CMK (cell line): ENCODE measurements around the gene FUOM.

Experiments used
- DNase-seq: peaks from one replicate; pipeline ENCODE4 v3.0.0-alpha.2; 2010; ENCODE audit warnings: low read depth

Gene FUOM

DNA sequence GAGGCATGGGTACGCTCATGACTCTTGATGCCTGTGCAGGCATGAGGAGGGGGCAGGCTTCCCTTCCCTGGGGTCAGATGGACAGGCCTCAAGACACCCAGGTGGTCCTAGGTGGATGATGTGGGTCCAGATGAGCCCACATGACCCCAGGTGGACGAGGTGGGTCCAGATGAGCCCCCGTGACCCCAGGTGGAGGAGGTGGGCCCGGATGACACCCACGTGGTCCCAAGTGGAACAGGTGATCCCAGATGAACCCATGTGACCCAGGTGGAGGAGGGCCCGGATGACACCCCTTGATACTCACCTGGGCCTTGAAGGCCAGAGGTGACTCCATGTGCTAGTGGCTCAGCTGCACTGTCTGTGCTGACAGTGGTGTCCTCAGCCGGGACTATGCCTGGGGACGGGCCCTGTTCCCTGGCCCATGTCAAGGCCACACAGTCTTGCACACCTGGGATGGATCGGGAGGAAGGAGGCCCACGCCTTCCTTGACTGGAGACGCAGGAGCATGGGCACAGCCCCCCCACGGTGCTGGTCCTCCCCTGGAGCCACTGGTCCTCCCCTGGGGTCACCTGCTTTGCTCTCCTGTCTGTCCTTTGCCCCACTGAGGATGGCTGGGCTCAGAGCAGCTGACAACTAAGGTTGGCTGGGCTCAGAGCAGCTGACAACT, 7.4 kb downstream of the FUOM start:
- DNase-seq, result no peak

DNA sequence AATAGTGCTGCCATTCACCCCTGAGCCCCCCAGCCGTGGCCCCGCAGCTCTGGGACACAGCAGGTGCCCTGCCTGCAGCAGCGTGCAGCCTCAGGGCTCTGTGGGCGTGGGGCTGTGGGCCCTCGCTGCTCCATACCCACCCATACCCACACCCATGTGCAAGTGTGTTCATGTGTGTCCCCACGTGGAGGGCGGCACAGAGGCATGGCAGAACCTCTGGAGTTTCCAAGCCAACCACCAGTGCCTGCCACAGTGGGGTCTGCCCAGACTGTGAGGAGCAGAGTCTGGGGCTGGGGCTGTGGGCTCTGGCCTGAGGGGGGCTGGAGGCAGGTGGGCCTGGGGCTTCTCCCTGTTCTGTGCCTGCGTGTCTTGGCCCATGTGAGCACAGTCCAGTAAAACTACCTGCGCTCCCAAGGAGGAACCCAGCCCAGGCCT, 8.2 kb downstream of the FUOM start:
- DNase-seq, result no peak

DNA sequence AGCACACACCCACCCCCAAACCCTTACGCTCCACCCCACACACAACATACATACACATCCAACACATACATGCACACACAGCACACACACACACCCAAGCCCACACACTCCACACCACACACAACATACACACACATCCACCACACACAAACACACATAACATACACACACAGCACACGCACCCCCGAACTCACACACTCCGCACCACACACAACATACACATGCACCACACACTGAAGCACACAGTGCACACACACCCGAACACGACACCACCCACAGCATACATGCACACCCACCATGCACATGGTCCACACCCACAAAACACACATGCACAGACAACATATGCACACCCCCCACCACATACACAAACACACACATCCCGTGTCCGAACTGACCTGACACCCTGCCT, 8.7 kb downstream of the FUOM start:
- DNase-seq, result no peak

DNA sequence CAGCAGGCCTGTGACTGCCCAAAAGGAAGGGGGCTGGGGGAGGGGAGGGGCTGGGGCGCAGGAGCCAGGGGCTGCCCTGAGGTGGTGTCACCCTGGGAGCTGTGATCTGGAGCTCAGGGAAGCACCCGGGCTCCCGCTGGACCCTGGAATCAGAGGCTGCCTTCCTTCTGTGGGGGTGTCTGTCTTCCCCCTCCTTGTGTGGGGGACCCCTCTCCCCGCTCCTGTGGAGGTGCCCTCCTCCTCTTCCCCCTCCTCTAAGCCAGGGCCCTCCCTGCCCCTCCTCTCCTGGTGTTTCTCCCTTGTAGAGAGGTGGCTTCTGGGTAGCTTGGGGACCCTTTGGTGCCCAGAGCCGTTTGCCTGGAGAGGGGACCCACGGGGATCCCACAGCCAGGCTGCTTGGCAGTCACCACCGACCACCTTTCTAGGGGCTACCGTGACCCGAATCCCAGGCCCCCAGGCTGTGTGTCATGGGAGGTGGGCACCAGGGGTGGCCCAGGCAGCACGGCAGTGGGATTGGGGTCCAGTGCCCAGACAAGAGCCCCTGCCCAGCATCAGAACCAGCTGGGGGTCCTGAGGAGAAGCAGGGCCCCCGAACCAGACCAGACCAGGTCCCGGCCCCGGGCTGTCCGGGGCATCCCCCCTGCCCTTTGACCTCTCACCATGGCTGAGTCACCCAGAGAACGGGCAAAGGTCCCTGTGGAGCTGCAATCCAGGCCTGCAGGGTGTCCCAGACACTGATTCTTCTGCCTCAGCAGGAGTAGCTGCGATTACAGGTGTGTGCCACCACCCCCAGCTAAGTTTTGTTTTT, 9.9 kb downstream of the FUOM start:
- no peak for DNase-seq

DNA sequence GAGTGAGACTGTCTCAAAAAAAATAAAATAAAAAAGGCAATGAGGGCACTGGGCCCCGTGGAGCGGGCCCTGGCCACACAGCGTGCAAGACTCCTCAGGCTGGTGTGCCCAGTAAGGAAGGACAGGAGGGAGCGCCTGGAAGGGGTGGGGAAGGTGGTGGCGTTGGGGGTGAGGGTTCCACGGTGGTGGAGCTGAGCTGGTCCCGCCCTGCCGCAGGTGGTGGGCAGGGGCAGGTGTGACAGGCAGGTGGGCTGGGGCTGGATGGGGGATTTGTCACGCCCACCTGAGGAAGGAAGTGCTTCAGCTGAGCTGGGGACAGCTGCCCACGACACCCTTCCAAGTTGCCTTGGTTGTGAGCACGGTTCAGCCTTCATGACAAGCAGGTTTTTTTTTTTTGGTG, 11.4 kb downstream of the FUOM start:
- DNase-seq, result no peak

DNA sequence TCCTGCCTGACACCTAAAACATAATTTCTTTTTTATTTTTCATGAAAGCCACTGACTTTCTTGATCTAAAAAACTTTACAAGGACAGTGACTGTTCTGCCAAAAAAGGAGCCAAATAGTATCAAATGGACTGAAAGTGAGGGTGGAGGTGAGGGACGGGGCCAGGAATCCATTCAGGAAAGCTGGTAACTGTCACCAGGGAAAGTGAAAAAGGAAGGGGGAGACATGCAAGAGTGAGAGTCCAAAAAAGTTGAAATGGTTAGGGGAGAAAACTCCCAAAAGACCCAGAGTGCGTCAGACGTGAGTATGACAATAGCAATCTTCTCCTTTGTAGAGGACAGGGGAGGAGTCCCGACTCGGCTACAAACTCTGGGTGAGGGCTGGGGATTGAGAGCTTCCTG, 13.6 kb downstream of the FUOM start:
- DNase-seq, result no peak

DNA sequence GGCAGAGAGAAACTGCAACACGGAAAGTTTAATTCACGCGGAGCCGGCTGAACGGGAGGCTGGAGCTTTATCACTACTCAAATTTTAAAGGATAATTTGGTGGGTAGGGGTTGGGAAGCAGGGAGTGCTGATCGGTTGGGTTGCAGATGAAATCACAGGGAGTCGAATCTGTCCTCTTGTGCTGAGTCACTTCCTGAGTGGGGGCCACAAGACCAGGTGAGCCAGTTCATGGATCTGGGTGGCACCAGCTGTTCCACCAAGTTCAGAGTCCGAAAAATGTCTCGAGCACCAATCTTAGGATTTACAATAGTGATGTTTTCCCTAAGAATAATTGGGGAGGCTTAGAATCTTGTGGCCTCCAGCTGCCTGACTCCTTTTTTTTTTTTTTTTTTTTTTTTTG, 14.3 kb downstream of the FUOM start:
- DNase-seq, result no peak

DNA sequence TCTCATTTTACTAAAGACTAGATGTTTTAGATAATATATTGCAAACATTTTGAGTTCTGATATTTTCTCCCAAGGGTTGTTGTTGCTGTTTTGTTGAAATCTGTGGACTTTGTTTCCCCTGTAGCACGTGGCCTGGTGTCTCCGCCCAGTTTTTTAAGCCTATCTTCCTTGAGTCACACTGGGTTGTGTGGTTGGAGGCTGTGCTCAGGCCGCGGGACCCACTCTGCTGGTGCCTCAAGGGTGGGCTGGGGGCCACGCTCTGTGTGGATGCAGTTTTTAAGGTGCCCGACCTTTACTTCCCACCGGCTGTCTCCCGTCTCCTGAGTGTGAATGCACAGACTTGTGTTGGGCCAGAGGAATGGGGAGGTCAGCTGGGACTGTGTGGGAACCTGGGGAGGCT, 14.9 kb downstream of the FUOM start:
- DNase-seq, result no peak

DNA sequence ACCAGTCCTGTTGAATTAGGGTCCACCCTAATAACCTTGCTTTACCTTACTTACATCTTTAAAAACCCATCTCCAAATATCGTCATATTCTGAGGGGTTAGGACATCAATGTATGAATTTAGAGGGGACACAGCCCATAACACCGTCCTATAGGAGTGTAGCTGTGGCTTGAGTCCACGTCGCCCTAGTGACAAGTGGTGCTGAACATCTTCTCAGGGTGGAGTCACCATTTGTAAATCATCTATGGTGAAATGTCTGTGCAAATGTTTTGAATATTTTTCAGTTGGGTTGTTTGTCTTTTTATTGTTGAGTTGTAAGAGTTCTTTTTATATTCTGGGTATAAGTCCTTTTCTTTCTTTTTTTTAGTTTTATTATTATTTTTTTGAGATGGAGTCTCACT, 15.8 kb downstream of the FUOM start:
- no peak for DNase-seq

DNA sequence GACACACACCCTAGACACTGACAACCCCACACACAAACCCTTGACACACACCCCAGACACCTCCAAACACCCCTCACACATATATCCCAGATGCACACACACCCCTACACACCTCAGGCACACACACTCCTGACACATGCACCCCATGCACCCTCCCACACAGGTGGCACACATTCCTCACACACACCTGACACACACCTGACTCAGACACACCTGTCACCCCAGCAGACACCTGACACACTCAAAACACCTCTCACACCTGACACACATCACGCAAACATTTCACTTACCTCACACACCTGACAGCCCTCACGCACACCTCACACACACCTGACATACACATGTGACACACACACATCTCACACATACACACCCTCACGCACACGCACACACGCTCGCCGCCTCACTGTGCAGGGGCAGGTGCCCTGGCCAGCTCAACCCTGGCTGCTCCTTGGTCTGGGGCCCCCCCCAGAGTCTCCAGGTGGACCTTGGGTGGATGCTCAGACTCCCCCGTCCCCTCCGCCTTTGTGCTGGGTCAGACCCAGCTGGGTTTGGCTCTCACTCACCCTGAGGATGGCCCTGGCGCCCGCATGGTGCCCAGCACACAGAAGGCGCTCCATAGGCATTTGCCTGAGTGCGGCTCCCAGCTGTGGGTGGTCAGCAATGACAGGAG, 18.0 kb downstream of the FUOM start:
- DNase-seq, result no peak

DNA sequence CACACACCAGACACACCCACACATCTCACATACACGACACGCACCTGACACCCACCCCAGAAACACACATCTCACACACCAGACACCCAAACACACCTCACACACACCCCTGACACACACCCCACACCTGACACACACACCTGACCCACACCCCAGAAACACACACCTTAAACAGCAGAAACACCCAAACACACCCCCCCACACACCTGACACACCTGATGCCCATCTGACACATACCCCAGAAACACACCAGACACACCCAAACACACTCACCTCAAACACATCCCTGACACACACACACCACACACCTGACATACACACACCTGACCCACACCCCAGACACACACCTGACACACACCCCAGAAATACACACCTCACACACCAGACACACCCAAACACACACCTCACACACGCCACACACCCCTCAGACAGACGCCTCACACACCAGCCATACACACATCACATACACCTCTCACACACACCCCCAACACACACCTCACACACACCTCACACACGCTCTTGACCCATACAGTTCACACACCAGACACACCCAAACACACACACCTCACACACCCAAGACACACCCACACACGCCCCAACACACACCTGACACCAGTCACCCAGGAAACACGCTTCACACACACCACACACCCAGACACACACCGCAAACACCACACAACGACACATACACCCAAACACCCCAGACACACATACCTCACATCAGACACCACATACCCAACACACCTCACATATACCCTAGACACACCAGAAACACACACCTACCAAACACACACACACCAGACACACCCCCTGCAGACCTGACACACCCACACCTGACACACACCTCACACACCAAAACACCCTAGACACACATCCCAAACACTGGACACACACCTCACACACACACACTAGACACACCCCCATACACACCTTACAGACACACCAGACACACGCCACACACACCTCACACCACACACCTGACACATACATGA, 19.4 kb downstream of the FUOM start:
- DNase-seq, result no peak

DNA sequence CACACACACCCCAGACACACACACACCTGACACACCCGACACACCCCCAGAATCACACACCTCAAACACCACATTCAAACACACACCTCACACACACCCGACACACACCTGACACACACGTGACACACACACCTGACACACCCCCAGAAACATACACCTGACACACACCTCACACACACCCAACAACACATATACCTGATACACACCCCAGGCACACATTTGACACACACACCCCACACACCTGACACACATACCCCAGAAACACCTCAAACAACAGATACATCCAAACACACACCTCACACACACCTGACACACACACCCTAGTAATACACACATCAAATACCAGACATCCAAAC, 20.5 kb downstream of the FUOM start:
- no peak for DNase-seq

DNA sequence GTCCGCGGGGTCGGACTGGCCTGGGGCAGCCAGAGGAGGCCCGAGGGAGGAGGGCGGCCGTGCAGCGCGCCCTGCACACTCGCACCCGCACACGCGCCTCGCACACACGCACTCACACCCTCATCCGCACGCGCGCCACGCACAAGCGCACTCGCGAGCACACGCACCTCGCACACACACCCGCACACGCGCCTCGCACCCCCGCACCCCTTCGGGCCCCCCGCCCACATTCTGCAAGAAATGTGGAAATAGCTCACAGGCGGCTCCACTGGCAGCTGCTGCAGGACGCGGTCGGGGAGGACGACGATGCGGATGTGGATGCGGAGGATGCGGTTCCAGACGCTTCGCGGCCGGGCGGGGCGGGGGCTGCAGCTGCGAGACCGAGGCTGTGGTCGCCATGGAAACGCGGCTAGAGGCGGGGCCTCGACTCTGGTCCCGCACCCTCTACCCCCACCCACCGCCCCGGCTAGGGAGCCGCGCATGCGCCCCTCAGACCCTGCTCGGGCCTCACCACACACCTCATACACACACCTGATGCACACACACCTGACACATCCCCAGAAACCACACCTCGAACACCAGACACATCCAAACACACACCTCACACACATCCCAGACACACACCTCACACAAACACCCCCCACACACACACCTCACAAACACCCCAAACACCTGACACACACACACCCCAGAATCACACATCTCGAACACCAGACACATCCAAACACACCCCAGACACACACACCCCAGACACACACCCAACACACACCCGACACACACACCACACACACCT, 21.0 kb downstream of the FUOM start, which contains the start of gene CALY:
Gene CALY (minus strand): TSS at position 320 of the 793 bp plus-strand sequence. CDS start 7,907 bp downstream, outside the sequence.
- no peak for DNase-seq

DNA sequence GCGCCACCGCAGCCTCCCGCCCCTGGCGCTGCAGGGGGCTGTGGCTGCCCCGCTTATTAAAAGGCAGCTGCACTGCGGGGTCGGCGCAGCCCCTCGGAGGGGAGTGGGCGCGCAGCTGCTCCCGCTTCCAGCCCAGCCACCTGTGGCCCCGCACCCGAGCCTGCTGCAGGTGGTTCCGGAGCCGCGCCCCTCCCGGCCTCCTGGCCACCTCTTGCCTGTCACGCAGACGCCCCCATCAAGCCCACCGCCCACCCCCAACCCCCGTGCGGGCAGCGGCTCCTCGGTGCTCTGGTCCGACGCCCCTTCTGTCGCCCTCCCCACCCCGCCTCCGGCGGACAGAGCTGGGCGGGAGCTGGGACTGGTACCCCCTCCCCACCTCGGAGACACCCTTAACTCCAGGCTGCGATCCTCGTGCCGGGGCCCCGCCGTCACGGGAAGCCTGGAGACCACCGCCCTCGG, 21.7 kb downstream of the FUOM start:
- no peak for DNase-seq

DNA sequence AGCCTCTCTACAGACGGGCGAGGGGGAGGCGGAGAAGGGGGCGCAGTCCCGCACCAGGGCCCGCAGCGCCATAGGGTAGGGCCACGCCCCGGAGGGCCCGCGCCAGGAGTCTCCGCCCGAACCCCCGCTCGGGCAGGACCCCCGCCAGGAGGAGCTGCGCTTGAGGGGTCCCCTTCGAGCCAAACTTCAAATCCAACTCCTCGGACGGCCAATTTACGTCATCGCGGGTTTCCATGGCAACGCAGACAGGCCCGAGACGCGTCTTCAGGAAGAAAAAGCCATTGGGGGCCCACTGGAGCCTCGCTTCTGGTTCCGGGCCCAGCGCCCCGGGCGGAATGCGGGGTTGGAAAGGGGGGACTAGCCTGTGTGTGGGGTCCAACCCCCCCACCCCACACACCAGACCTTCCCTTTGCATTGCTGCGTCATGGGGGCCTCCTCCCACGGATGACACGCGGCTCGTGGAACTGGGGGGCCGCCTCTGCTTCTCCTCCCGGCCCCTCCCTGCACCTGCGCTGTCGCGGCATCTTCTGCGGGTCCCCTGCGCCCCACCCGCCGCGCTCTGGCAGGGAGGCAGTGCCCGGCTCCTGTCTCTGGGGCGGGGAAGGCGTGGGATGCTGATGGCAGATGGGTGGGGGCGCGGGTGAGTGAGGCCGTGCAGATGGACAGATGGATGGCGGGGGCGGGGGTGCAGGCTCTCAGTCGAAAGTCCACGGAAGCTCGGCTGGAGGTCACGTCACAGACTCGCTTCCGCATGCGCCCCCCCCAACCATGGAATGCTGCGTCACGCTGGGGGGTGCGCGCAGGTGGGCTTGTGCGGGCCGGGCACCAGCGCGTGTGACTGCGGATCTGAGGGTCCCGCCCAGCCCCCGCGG, 22.3 kb downstream of the FUOM start:
- DNase-seq, result no peak

DNA sequence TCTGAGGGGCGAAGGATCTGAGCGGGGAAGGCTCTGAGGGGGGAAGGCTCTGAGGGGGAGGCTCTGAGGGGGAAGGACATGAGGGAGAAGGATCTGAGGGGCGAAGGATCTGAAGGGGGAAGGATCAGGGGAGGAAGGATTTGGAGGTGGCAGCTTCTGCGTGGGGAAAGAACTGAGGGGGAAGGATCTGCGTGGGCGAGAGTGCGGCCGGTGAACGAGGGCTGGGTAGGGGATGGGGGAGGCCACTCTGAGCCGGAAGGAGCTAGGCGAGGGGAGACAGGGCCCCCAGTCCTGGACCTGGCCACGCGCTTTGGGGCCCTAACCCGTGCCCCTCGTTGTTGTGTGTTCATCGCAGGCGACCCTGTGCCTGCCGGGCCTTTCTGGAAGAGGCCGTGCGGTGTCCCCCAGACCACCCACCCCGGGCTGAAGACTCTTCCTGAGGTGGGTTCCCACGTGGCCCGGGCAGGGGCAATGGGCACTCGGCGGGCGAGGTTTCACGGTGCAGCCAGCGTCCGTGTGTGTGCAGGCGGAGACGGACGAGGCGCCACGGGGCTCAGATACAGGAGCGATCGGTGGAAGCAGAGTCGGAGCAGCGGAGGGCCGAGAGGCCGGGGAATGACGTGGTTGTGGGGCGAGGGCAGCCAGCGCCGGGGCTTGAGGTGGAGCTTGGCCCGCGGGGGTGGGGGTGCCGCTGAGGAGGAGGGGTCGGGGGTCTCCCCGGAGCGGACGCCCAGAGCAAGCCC, 23.1 kb downstream of the FUOM start:
- DNase-seq, result no peak

DNA sequence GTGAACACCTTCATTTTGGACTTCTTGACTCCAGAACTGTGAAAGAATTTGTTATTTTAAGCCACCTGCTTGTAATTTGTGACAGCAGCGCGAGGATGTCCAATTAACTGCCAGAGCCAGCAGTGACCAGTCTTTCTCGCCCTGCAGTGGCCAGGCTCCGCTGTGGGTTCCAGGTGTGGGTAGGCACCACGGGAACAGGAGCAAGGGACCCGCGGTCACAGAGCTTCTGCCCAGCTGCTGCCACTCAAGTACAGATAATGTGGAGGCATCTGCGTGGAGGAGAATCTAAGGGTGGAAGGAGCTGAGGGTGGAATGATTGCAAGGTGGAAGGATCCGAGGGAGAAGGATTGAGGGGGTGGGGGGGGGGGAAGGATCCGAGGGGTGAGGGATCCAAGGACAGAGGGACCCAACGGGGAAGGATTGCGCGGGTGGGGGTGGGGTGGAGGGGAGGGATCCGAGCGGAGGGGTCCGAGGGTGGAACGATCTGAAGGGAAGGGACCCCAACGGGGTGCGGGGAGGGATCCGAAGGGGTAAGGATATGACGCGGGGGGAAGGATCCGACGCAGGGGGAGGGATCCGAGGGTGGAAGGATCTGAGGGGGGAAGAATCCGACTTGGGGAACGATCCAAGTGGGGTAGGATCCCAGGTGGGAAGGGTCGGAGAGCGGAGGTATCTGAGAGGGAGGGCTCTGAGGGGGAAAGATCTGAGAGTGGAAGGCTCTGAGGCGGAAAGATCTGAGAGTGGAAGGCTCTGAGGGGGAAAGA, 24.7 kb downstream of the FUOM start:
- no peak for DNase-seq

DNA sequence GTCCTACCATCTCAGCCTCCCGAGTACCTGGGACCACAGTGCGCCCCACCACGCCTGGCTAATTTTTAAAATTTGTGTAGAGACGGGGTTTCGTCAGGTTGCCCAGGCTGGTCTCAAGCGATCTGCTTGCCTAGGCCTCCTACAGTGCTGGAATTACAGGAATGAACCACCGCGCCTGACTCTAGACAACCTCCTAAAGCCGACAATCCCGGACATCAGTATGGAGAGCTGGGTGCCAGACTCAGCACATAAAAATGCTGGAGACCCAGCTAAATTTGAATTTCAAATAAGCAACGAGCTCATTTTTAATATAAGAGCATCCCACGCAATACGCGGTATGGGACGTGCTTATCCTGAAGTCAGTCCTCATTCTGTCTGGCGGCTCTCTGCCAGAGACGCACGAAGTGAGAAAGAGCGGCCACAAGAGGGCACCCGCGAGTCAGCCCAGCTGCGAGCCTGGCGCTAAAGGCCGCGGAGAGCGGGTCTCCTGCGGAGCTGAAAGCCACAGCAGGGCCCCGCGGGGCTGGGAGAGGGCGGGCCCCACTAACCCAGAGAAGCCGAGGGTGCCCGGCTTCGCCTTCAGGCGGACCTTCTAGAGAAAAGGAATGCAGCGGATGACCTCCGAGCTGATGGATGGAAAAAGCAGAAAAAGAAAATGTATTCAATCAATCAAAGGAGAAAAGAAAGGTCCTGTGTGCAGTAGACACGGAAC, 28.2 kb downstream of the FUOM start:
- DNase-seq, result peak; percentile 72
